ENCODE data around the gene ALKAL2. TPM values are rescaled to one million over a fixed set of nuclear protein-coding genes. Genes with fewer than 3 reads are reported as not detected.
A peak's percentile ranks its signal among the peaks of the same experiment; 100 is the strongest.
"Not testable (repeated sequence)": the region's sequence is repeated elsewhere in the genome, so short reads cannot be mapped to it uniquely, and the experiment has no call there.

ALKAL2 gene
- total and polyA plus RNA-seq, 8 donors, result 3.1 to 20.5 (median 8.8) TPM

- ATAC-seq (no peak), DNase-seq (no peak)
- peaks cover 0 to 8% of the 10 kb centered on the region in 2 donors for H3K27me3 ChIP-seq
- no peak overlapping the region for H3K4me3 ChIP-seq
- H3K9me3 ChIP-seq, result no peaks in the 10 kb centered on the region
- intact Hi-C loops (cut with DNase I), result no loop called here
- H3K36me3 ChIP-seq, result no peaks in the 10 kb centered on the region
- H3K4me1 ChIP-seq, result no peaks in the 10 kb centered on the region
- no peak overlapping the region for H3K27ac ChIP-seq
- TF ChIP-seq CTCF (IDR thresholded peaks at IDR 0.05), result no peak
These were observed 28.5 kb upstream of the ALKAL2 start for GRCh38 chr2:316381-316780.

GRCh38 chr2:315925-316324 is 28.0 kb upstream of the ALKAL2 start:
- H3K4me3 ChIP-seq; intact Hi-C loops (cut with DNase I); ATAC-seq; H3K4me1 ChIP-seq; H3K9me3 ChIP-seq; H3K36me3 ChIP-seq; DNase-seq; H3K27me3 ChIP-seq; H3K27ac ChIP-seq: not testable (repeated sequence)

GRCh38 chr2:314561-315336 is 26.9 kb upstream of the ALKAL2 start:
- ATAC-seq (no peak), DNase-seq (no peak)
- Histone ChIP-seq H3K36me3 (no peaks in the 10 kb centered on the region), H3K4me3 (no peak overlapping the region), H3K4me1 (no peaks in the 10 kb centered on the region), H3K27ac (no peak overlapping the region), H3K9me3 (no peaks in the 10 kb centered on the region), H3K27me3 (peaks cover 0 to 14% of the 10 kb centered on the region in 2 donors)
- intact Hi-C loops (cut with DNase I), result no loop called here
- no peak for TF ChIP-seq CTCF (IDR thresholded peaks at IDR 0.05)

GRCh38 chr2:313991-314390 is 26.1 kb upstream of the ALKAL2 start:
- TF ChIP-seq CTCF (IDR thresholded peaks at IDR 0.05), result no peak
- H3K27ac ChIP-seq, result no peak overlapping the region
- peaks cover 0 to 14% of the 10 kb centered on the region in 2 donors for H3K27me3 ChIP-seq
- no peaks in the 10 kb centered on the region for H3K4me1 ChIP-seq
- ATAC-seq, result no peak
- H3K9me3 ChIP-seq, result no peaks in the 10 kb centered on the region
- H3K4me3 ChIP-seq, result no peak overlapping the region
- intact Hi-C loops (cut with DNase I), result no loop called here
- DNase-seq, result peak in 1 of 4 donors; percentile 30
- no peaks in the 10 kb centered on the region for H3K36me3 ChIP-seq

- Histone ChIP-seq H3K4me3 (no peak overlapping the region), H3K9me3 (no peaks in the 10 kb centered on the region), H3K4me1 (no peaks in the 10 kb centered on the region), H3K27me3 (peaks cover 0 to 14% of the 10 kb centered on the region in 2 donors), H3K27ac (no peak overlapping the region), H3K36me3 (no peaks in the 10 kb centered on the region)
- no peak for ATAC-seq
- intact Hi-C loops (cut with DNase I), result no loop called here
- TF ChIP-seq CTCF (IDR thresholded peaks at IDR 0.05), result no peak
- DNase-seq, result no peak
These were observed 23.1 kb upstream of the ALKAL2 start for GRCh38 chr2:310994-311393.
